ENCODE results near the gene DAO.
"Not testable (repeated sequence)": the region's sequence is repeated elsewhere in the genome, so short reads cannot be mapped to it uniquely, and the experiment has no call there.

DAO gene

DNA sequence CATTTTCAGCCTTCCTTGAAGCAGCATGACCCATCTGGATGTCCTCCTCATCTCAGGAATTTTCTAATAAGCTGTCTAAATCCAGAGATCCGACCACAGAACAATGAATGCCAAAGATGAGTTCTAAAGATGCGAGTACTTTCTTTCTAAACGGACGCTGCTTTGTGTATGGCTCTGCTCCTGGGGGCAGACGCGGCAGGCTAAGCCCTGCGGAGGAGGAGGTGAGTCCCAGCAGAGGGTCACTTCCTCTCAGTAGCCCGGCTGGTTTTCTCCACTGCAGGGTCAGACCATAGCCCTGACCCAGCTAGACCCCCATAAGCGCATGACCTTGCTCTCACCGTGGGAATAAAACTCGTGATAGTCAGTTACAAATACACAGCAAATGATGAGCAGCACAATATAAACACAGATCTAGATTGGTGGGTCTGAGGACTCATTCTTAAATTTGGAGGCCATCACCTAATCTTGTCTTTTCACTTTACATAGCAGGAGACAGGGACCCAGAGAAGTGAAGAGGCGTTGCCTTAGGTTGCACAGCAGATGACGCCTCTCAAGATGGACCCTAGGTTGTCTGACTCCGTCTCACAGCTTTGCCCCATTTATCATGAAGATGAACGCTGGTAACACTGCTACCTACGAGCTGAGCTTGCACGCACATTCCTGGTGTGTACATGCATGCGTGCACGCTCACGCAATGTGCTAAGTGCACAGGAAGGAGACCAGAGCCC, 39.1 kb upstream of the DAO start:
- Histone ChIP-seq H3K4me3 (replicated peaks; ENCODE audit: insufficient read depth, low read length) (no peak overlapping the region), H3K27me3 (ENCODE audit: insufficient read depth, poor library complexity, severe bottlenecking) (no peaks in the 10 kb centered on the region), H3K27ac (replicated peaks) (no peak overlapping the region)
- TF ChIP-seq CTCF (IDR thresholded peaks at IDR 0.05; ENCODE audit: insufficient read depth, low read length) (no peak), POLR2AphosphoS5 (IDR thresholded peaks at IDR 0.05; ENCODE audit: low read depth) (no peak), REST (IDR thresholded peaks at IDR 0.05; ENCODE audit: insufficient replicate concordance, low read depth) (no peak), GABPA (IDR thresholded peaks at IDR 0.05; ENCODE audit: low read depth) (no peak), SPI1 (IDR thresholded peaks at IDR 0.05; ENCODE audit: borderline replicate concordance, low read depth) (no peak)
- DNase-seq (ENCODE audit: low read depth in 1 of 2, low spot score in 1 of 2) = no peak

- not testable (repeated sequence) for DNase-seq (ENCODE audit: low read depth in 1 of 2, low spot score in 1 of 2); H3K27ac ChIP-seq (replicated peaks); H3K27me3 ChIP-seq (ENCODE audit: insufficient read depth, poor library complexity, severe bottlenecking); H3K4me3 ChIP-seq (replicated peaks; ENCODE audit: insufficient read depth, low read length)
Observed at GRCh38 chr12:108841825-108842224, 38.1 kb upstream of the DAO start.

GRCh38 chr12:108842361-108842760, 37.5 kb upstream of the DAO start:
- no peaks in the 10 kb centered on the region for H3K27me3 ChIP-seq (ENCODE audit: insufficient read depth, poor library complexity, severe bottlenecking)
- DNase-seq (ENCODE audit: low read depth in 1 of 2, low spot score in 1 of 2) = no peak
- TF ChIP-seq CTCF (IDR thresholded peaks at IDR 0.05; ENCODE audit: insufficient read depth, low read length) = no peak
- TF ChIP-seq SPI1 (IDR thresholded peaks at IDR 0.05; ENCODE audit: borderline replicate concordance, low read depth) = no peak
- TF ChIP-seq REST (IDR thresholded peaks at IDR 0.05; ENCODE audit: insufficient replicate concordance, low read depth) = no peak
- no peak for TF ChIP-seq GABPA (IDR thresholded peaks at IDR 0.05; ENCODE audit: low read depth)
- TF ChIP-seq POLR2AphosphoS5 (IDR thresholded peaks at IDR 0.05; ENCODE audit: low read depth) = no peak
- no peak overlapping the region for H3K27ac ChIP-seq (replicated peaks)
- no peak overlapping the region for H3K4me3 ChIP-seq (replicated peaks; ENCODE audit: insufficient read depth, low read length)

DNA sequence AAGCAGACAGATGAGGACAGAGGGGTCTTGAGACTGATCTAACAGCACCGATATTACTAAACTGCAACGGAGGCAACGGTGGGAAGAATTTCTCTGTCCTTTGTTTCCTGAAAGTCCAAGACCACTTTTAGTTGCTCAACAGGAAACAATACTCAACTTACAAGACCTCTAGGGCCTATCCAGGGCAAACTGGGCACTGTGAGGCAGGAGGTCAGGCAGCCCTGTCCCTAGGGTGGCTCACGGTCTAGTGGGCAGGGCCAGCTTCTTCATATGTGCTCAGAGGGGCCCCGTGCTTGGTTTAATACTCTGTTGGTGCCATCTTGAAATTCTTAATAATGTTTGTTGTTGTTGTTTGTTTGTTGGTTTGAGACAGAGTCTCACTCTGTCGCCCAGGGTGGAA, 36.7 kb upstream of the DAO start:
- no peak for DNase-seq (ENCODE audit: low read depth in 1 of 2, low spot score in 1 of 2)
- no peak overlapping the region for H3K27ac ChIP-seq (replicated peaks)
- TF ChIP-seq SPI1 (IDR thresholded peaks at IDR 0.05; ENCODE audit: borderline replicate concordance, low read depth) (no peak), GABPA (IDR thresholded peaks at IDR 0.05; ENCODE audit: low read depth) (no peak), REST (IDR thresholded peaks at IDR 0.05; ENCODE audit: insufficient replicate concordance, low read depth) (no peak), POLR2AphosphoS5 (IDR thresholded peaks at IDR 0.05; ENCODE audit: low read depth) (no peak), CTCF (IDR thresholded peaks at IDR 0.05; ENCODE audit: insufficient read depth, low read length) (no peak)
- no peaks in the 10 kb centered on the region for H3K27me3 ChIP-seq (ENCODE audit: insufficient read depth, poor library complexity, severe bottlenecking)
- no peak overlapping the region for H3K4me3 ChIP-seq (replicated peaks; ENCODE audit: insufficient read depth, low read length)

All from HL-60 (cell line).